K562 (cell line): ENCODE measurements around the gene XPOT. TPM values are rescaled to one million over a fixed set of nuclear protein-coding genes. Genes with fewer than 3 reads are reported as not detected.

Experiments used
- KAT2B ChIP-seq: IDR thresholded peaks from one replicate; pipeline ENCODE4 v1.6.1; 2012; ENCODE audit warnings: low read depth, mild to moderate bottlenecking, control low read depth, inconsistent platforms, low read length, moderate library complexity
- THRB ChIP-seq: fragments of 450-650 bp; formaldehyde crosslinking; conservative IDR thresholded peaks from 2 replicates; pipeline ENCODE4 v1.4.0; 2022; ENCODE audit warnings: mild to moderate bottlenecking, missing genetic modification characterization
- TOE1 ChIP-seq, 2 experiments: fragments of 450-650 bp in 1 of 2; sonication (generic) in 1 of 2; formaldehyde crosslinking in 1 of 2; IDR thresholded peaks; 2 replicates each; pipeline versions ENCODE4 v1.7.1 to v1.8.0; 2016 to 2022; ENCODE audit warnings: borderline replicate concordance in 2 of 2, mild to moderate bottlenecking in 2 of 2, antibody characterized with exemption in 1 of 2, inconsistent platforms in 1 of 2, low read depth in 1 of 2, missing genetic modification reagents in 1 of 2, moderate library complexity in 1 of 2
- ZNF431 ChIP-seq: sonication (generic); formaldehyde crosslinking; IDR thresholded peaks from 2 replicates; pipeline ENCODE4 v1.8.0; 2022; ENCODE audit warnings: mild to moderate bottlenecking, missing genetic modification reagents
- polyA plus RNA-seq, 8 experiments: library from polyadenylated mRNA; depleted of rRNA in 4 of 8; stranded (reverse) in 5 of 8; unstranded in 3 of 8; fragments of >200 nt; fragmentation: Nextera tagmentation in 2 of 8; fragmentation: Illumina TruSeq in 1 of 8; extraction: Ambion mirVana in 2 of 8; extraction: Trizol in 1 of 8; gene quantifications; 2 replicates each; pipeline versions ENCODE4 v1.2.1 to v1.2.3, GENCODE V29; 2011 to 2014; ENCODE audit warnings: inconsistent platforms in 1 of 8, missing spikeins in 1 of 8
- total RNA-seq, 7 experiments: library from RNA; depleted of rRNA in 6 of 7; stranded (reverse); fragments of >200 nt in 6 of 7; fragmentation: Illumina TruSeq in 2 of 7; extraction: Trizol in 2 of 7; gene quantifications; 2 replicates each; pipeline versions ENCODE4 v1.2.1 to v1.2.3, GENCODE V29; 2011 to 2021; ENCODE audit warnings: low replicate concordance in 1 of 7
- TF ChIP-seq, protein P1 (sequence below): fragments of 250-450 bp; sonication (Bioruptor Pico); IDR thresholded peaks from 2 replicates; pipeline ENCODE4 v1.5.0; 2021; ENCODE audit warnings: mild to moderate bottlenecking, moderate library complexity
- TF ChIP-seq, protein P2 (sequence below): sonication (generic); formaldehyde crosslinking; IDR thresholded peaks from 2 replicates; pipeline ENCODE4 v1.8.1; 2023; ENCODE audit warnings: mild to moderate bottlenecking, missing genetic modification reagents
- TF ChIP-seq, protein P3 (sequence below): sonication (generic); formaldehyde crosslinking; IDR thresholded peaks from 2 replicates; pipeline ENCODE4 v1.8.1; 2023; ENCODE audit warnings: missing genetic modification reagents, mild to moderate bottlenecking, borderline replicate concordance
- TF ChIP-seq, protein P4 (sequence below), 2 experiments: fragments of 450-650 bp; IDR thresholded peaks; 2 replicates each; pipeline ENCODE4 v1.6.1; 2016

The XPOT gene
- total and polyA plus RNA-seq, 9 of the 15 experiments (the other 6 are each of a cell fraction or from before 2014, with no cell fraction given), result 26.2 to 192 (median 102) TPM

GRCh38 chr12:64451687-64452558, 47.7 kb downstream of the XPOT start, which contains the start of gene TBK1 (continued):
- TF ChIP-seq, protein P1, sequence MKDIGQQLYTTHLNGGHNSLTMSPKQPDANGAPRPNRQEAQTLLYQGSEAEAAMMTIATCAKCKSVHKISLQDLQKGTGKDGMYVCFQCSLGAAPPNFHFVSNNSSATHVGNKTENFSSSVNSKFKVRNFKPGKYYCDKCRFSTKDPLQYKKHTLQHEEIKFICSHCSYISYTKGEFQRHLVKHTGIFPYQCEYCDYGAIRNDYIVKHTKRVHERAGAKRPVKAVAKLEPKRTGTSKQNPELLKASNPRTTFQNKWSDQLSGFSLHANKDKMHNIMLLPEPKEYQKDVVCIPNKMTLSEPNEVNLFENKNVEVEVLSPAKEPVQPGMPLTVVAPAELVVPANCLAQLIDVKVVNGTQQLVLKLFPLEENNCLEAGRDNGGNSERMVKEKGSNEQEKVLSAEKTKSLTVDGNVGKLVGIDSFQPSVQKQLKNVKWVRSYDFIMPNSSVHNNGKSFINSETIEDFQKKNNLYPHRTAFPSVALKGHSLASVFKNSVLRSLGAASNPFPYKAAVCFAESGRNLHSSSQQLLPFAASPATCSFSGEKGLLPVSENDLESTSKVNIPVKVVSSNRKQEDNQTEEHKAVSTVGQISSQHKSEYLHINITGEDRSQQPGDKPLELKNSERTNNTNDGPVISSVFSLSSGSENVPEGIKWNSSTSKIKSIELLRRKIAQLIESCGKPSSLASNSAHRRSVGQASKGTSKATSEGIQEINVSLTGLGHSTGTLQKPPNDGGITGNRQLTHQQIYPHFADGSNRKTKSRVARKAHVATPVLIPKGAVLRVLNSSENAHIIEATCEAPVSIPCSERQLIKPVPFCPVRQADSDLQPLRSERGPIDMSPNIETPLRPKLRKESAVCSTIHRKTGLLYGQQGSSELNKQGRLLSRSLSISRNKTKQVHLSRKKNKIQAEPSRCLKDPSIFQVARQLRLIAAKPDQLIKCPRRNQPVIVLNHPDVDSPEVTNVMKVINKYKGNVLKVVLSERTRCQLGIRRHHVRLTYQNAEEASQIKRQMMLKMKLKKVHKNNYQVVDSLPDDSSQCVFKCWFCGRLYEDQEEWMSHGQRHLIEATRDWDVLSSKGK (CRISPR knock-in tag), result no peak
- TF ChIP-seq, protein P2, sequence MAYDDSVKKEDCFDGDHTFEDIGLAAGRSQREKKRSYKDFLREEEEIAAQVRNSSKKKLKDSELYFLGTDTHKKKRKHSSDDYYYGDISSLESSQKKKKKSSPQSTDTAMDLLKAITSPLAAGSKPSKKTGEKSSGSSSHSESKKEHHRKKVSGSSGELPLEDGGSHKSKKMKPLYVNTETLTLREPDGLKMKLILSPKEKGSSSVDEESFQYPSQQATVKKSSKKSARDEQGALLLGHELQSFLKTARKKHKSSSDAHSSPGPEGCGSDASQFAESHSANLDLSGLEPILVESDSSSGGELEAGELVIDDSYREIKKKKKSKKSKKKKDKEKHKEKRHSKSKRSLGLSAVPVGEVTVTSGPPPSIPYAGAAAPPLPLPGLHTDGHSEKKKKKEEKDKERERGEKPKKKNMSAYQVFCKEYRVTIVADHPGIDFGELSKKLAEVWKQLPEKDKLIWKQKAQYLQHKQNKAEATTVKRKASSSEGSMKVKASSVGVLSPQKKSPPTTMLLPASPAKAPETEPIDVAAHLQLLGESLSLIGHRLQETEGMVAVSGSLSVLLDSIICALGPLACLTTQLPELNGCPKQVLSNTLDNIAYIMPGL (CRISPR knock-in tag), result peak; percentile 74; the same call in 1 of the 2 replicates
- peak; percentile 84; the same call in 1 of the 2 replicates for TF ChIP-seq TOE1 (IDR thresholded peaks at IDR 0.05; ENCODE audit: borderline replicate concordance)
- TF ChIP-seq TOE1 (CRISPR knock-in tag; IDR thresholded peaks at IDR 0.05; ENCODE audit: borderline replicate concordance, low read depth), result 0 out of 2 replicates have a peak, but pooled peaks have one; percentile 67
- TF ChIP-seq ZNF431 (CRISPR knock-in tag), result 0 out of 2 replicates have a peak, but pooled peaks have one; percentile 35
- no peak for TF ChIP-seq KAT2B
- peak; percentile 42; the same call in 1 of the 2 replicates for TF ChIP-seq THRB
- TF ChIP-seq, protein P3, sequence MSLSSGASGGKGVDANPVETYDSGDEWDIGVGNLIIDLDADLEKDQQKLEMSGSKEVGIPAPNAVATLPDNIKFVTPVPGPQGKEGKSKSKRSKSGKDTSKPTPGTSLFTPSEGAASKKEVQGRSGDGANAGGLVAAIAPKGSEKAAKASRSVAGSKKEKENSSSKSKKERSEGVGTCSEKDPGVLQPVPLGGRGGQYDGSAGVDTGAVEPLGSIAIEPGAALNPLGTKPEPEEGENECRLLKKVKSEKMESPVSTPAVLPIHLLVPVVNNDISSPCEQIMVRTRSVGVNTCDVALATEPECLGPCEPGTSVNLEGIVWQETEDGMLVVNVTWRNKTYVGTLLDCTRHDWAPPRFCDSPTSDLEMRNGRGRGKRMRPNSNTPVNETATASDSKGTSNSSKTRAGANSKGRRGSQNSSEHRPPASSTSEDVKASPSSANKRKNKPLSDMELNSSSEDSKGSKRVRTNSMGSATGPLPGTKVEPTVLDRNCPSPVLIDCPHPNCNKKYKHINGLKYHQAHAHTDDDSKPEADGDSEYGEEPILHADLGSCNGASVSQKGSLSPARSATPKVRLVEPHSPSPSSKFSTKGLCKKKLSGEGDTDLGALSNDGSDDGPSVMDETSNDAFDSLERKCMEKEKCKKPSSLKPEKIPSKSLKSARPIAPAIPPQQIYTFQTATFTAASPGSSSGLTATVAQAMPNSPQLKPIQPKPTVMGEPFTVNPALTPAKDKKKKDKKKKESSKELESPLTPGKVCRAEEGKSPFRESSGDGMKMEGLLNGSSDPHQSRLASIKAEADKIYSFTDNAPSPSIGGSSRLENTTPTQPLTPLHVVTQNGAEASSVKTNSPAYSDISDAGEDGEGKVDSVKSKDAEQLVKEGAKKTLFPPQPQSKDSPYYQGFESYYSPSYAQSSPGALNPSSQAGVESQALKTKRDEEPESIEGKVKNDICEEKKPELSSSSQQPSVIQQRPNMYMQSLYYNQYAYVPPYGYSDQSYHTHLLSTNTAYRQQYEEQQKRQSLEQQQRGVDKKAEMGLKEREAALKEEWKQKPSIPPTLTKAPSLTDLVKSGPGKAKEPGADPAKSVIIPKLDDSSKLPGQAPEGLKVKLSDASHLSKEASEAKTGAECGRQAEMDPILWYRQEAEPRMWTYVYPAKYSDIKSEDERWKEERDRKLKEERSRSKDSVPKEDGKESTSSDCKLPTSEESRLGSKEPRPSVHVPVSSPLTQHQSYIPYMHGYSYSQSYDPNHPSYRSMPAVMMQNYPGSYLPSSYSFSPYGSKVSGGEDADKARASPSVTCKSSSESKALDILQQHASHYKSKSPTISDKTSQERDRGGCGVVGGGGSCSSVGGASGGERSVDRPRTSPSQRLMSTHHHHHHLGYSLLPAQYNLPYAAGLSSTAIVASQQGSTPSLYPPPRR (CRISPR knock-in tag), result no peak
- TF ChIP-seq, protein P4, sequence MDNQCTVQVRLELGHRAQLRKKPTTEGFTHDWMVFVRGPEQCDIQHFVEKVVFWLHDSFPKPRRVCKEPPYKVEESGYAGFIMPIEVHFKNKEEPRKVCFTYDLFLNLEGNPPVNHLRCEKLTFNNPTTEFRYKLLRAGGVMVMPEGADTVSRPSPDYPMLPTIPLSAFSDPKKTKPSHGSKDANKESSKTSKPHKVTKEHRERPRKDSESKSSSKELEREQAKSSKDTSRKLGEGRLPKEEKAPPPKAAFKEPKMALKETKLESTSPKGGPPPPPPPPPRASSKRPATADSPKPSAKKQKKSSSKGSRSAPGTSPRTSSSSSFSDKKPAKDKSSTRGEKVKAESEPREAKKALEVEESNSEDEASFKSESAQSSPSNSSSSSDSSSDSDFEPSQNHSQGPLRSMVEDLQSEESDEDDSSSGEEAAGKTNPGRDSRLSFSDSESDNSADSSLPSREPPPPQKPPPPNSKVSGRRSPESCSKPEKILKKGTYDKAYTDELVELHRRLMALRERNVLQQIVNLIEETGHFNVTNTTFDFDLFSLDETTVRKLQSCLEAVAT (IDR thresholded peaks at IDR 0.05), result peak; percentile 25 to 31; a peak in 1 of 4 replicates
